Right lobe of liver (tissue), 6 donors: ENCODE measurements around the gene PRKG2. TPM values are rescaled to one million over a fixed set of nuclear protein-coding genes. Genes with fewer than 3 reads are reported as not detected.
"Not testable (repeated sequence)": the region's sequence is repeated elsewhere in the genome, so short reads cannot be mapped to it uniquely, and the experiment has no call there.

Source experiments
- ATAC-seq, 4 donors: fragments of 200-7000 bp; cut with Tn5 transposase; one replicate each; pipeline ENCODE4 v1.9.1; 2020; ENCODE audit warnings: mild to moderate bottlenecking in 4 of 4, moderate library complexity in 4 of 4
- DNase-seq, 3 donors: peaks; one replicate each; pipeline ENCODE4 v3.0.0-alpha.2; 2020
- H3K27ac ChIP-seq, 3 donors: fragments of 200-600 bp; one replicate each; pipeline ENCODE4 v1.8.0; 2022
- H3K27me3 ChIP-seq, 2 donors: fragments of 200-600 bp; one replicate each; pipeline ENCODE4 v1.8.0; 2022
- H3K36me3 ChIP-seq, 4 donors: fragments of 200-600 bp; sonication (generic) in 1 of 4; one replicate each; pipeline versions ENCODE4 v1.5.1 to v1.8.0; 2017 to 2022; ENCODE audit warnings: control low read depth in 1 of 4
- H3K4me1 ChIP-seq, 4 donors: fragments of 200-600 bp; sonication (generic) in 1 of 4; one replicate each; pipeline versions ENCODE4 v1.5.1 to v1.8.0; 2017 to 2022; ENCODE audit warnings: control low read depth in 1 of 4
- H3K4me3 ChIP-seq, 3 donors: fragments of 200-600 bp; one replicate each; pipeline ENCODE4 v1.8.0; 2022
- H3K9me3 ChIP-seq, 4 donors: fragments of 200-600 bp; sonication (generic) in 1 of 4; one replicate each; pipeline versions ENCODE4 v1.5.1 to v1.8.0; 2017 to 2022; ENCODE audit warnings: control low read depth in 1 of 4
- CTCF ChIP-seq, 4 donors: fragments of 200-600 bp in 3 of 4; fragments of 450-650 bp in 1 of 4; IDR thresholded peaks; one replicate each; pipeline versions ENCODE4 v1.5.1 to v1.8.0; 2016 to 2022; ENCODE audit warnings: antibody characterized with exemption in 4 of 4, mild to moderate bottlenecking in 2 of 4
- POLR2A ChIP-seq: fragments of 450-650 bp; IDR thresholded peaks from one replicate; pipeline ENCODE4 v1.6.1; 2017; ENCODE audit warnings: antibody characterized with exemption, mild to moderate bottlenecking
- WGBS: methylation state at CpG from one replicate; pipeline ENCODE4 v1.1.6; 2018; ENCODE audit warnings: low coverage, low lambda C conversion rate; ENCODE audit not compliant: insufficient coverage; ENCODE audit errors: missing lambda C conversion rate; 5-methylcytosine and 5-hydroxymethylcytosine counted together
- intact Hi-C, 2 donors: fragments of 100-400 bp; cut with DNase I; formaldehyde crosslinking; loops; one replicate each; pipeline versions ENCODE4 v1.11.2 to v1.14.1; 2022
- total RNA-seq, 6 experiments: library from RNA; depleted of rRNA in 2 of 6; stranded (reverse); fragments of >200 nt in 2 of 6; fragmentation: NEBNext Ultra II Directional in 3 of 6; extraction: Animal tissue kit (Norgen Biotek cat#: 25700) in 3 of 6; gene quantifications; one replicate each; pipeline versions ENCODE4 v1.1.0 to v1.2.4, GENCODE V29; 2016 to 2023
- donor health status: DM: no; HTN: yes; CAD: no.
- donor health status: DM: no; HTN: no; CAD: no.
- donor health status: DM: no; HTN: no; CAD: no.
- donor health status: DM: no; HTN: yes; CAD: no.
- donor health status: DM: no; HTN: yes; CAD: no.

Gene PRKG2
- total RNA-seq, 6 experiments from 2014 or later, result 0.17 TPM; not detected in 5

- Histone ChIP-seq H3K36me3 (no peaks in the 10 kb centered on the region), H3K27ac (no peak overlapping the region), H3K27me3 (no peaks in the 10 kb centered on the region), H3K4me1 (no peaks in the 10 kb centered on the region), H3K9me3 (no peaks in the 10 kb centered on the region), H3K4me3 (no peak overlapping the region)
- WGBS, result 65% methylated on average over 3 of the region's 3 CpGs
- intact Hi-C loops, result no loop called here
- no peak for DNase-seq
- TF ChIP-seq CTCF (IDR thresholded peaks at IDR 0.05) (no peak), POLR2A (no peak)
- no peak for ATAC-seq
These were observed 50.9 kb downstream of the PRKG2 start for GRCh38 chr4:81164126-81164525.

DNA sequence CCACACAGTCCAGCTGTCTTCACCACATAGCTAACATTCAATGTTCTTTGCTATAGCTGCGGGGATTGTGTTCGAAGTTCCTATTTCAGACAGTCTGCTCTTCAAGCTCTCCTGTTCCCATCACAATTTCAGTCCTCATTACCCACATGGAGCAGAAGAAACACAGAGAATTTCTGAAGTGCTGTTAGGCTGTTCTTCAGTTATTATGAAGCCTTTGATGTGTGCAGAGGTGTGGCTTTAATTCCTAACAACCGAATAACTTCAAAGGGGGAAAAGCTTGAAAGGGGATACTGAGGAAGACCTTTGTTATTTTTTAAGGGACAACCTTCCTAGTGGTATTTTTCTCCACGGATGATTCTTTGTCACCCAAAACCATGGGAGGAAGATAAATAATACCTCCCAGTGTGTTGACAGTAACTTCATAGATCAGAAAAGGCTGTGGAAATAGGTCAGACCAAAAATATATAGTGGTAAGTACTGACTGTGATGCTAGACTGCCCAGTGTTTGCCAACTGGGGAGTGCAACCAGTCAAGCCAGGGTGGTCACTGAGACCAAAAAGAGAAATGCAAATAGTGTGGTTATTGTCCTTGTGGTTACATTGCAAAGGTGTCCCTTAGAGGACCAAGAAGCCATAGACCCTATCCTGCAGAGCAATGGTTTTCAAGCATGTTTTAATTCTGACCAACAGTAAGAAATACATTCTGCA, 52.1 kb downstream of the PRKG2 start:
- TF ChIP-seq CTCF (IDR thresholded peaks at IDR 0.05), result no peak
- no peak for TF ChIP-seq POLR2A
- DNase-seq (no peak), ATAC-seq (no peak)
- H3K4me3 ChIP-seq, result no peak overlapping the region
- no peaks in the 10 kb centered on the region for H3K27me3 ChIP-seq
- no peaks in the 10 kb centered on the region for H3K4me1 ChIP-seq
- no peaks in the 10 kb centered on the region for H3K36me3 ChIP-seq
- WGBS, result 52% methylated on average over 4 of the region's 4 CpGs
- H3K27ac ChIP-seq, result no peak overlapping the region
- intact Hi-C loops, result no loop called here
- no peaks in the 10 kb centered on the region for H3K9me3 ChIP-seq

DNA sequence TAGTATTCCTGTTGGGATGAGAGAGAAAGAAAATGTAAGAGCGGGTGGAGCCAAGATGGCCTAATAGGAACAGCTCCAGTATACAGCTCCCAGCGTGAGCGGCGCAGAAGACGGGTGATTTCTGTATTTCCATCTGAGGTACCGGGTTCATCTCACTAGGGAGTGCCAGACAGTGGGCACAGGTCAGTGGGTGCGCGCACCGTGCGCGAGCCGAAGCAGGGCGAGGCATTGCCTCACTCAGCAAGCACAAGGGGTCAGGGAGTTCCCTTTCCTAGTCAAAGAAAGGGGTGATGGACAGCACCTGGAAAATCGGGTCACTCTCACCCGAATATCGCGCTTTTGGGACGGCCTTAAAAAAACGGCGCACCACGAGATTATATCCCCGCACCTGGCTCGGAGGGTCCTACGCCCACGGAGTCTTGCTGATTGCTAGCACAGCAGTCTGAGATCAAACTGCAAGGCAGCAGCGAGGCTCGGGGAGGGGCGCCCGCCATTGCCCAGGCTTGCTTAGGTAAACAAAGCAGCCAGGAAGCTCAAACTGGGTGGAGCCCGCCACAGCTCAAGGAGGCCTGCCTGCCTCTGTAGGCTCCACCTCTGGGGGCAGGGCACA, 61.2 kb downstream of the PRKG2 start:
- intact Hi-C loops, H3K27ac ChIP-seq, ATAC-seq, DNase-seq, H3K27me3 ChIP-seq, H3K4me1 ChIP-seq, H3K9me3 ChIP-seq, H3K36me3 ChIP-seq: not testable (repeated sequence)
- peak overlapping the region in 1 of 3 donors; percentile 47 for H3K4me3 ChIP-seq
- WGBS, result 62% methylated on average over 7 of the region's 30 CpGs

- ATAC-seq (no peak), DNase-seq (no peak)
- 21% methylated on average over 1 of the region's 1 CpG for WGBS
- Histone ChIP-seq H3K9me3 (no peaks in the 10 kb centered on the region), H3K36me3 (no peaks in the 10 kb centered on the region), H3K4me1 (no peaks in the 10 kb centered on the region), H3K27me3 (no peaks in the 10 kb centered on the region), H3K27ac (no peak overlapping the region), H3K4me3 (no peak overlapping the region)
- intact Hi-C loops, result no loop called here
- TF ChIP-seq POLR2A (no peak), CTCF (IDR thresholded peaks at IDR 0.05) (no peak)
These were observed 61.9 kb downstream of the PRKG2 start for GRCh38 chr4:81152839-81153713.

- Histone ChIP-seq H3K27ac (no peak overlapping the region), H3K36me3 (no peaks in the 10 kb centered on the region), H3K9me3 (no peaks in the 10 kb centered on the region), H3K4me1 (no peaks in the 10 kb centered on the region), H3K27me3 (no peaks in the 10 kb centered on the region), H3K4me3 (no peak overlapping the region)
- ATAC-seq, result no peak
- intact Hi-C loops, result no loop called here
- no peak for DNase-seq
- TF ChIP-seq POLR2A (no peak), CTCF (IDR thresholded peaks at IDR 0.05) (no peak)
These were observed 65.0 kb downstream of the PRKG2 start for GRCh38 chr4:81149976-81150375.
